Astrocyte of the spinal cord (primary cell): ENCODE measurements around the gene SAPCD2.

Experiments
- DNase-seq: peaks from one replicate; pipeline ENCODE4 v3.0.0; 2011; ENCODE audit warnings: low read depth, low spot score
- H3K4me3 ChIP-seq: 2 replicates; pipeline ENCODE4 v1.5.1; 2011; ENCODE audit warnings: low read depth, mild to moderate bottlenecking, low read length, moderate library complexity
- in situ Hi-C: cut with HindIII; loops from 2 replicates; pipeline ENCODE4 v1.10.0; 2017; ENCODE audit warnings: low sequenced_read_pairs
- TF ChIP-seq, protein P1 (sequence below): IDR thresholded peaks from 2 replicates; pipeline ENCODE4 v1.5.1; 2012; ENCODE audit warnings: low read depth, mild to moderate bottlenecking, low read length, inconsistent platforms

The SAPCD2 gene

DNA sequence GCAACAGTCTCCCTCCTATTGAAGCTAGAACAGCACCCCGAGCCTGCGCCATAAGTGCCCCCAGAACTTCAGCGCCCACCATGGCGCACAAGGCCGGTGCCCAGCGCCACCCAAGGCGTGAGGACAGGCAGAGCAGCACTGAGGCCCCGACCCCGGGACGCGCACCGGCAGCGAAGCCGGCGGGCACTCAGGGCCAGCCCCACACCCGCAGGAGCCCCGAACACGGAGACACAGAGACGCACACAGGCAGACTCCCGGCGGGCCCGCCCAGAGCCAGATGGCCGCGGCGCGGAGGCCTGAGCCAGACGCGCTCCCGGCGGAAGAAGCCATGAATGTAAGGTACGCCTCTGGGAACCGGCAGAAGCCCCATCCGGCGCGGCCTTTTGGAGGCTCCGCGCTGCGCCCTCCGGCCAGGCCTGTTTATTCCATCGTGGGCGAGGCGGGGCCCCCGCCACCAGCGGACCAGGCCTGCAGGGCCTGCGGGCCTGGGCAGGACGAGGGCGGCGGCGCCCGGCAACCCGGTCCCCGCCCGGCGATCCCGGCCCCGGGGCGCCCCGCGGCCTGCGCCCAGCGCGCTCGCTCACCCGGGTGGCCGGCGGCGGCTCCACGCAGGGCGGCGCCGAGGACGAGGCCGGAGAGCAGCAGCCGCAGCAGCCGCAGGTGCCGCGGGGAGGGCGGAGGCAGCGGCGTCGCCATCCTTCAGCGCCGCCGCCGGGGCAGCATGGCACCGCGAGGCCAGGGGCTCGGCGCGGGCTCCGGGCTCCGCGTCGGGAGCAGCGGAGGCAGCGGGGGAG, 24.9 kb downstream of the SAPCD2 start:
- in situ Hi-C loops, result loop anchor here (25.0 kb wide), 1 partner anchor 108 kb away; the partner anchor contains the start of genes C8G and FBXW5
- peak; percentile 38 for DNase-seq
- H3K4me3 ChIP-seq, result peak overlapping the region; percentile 47

DNA sequence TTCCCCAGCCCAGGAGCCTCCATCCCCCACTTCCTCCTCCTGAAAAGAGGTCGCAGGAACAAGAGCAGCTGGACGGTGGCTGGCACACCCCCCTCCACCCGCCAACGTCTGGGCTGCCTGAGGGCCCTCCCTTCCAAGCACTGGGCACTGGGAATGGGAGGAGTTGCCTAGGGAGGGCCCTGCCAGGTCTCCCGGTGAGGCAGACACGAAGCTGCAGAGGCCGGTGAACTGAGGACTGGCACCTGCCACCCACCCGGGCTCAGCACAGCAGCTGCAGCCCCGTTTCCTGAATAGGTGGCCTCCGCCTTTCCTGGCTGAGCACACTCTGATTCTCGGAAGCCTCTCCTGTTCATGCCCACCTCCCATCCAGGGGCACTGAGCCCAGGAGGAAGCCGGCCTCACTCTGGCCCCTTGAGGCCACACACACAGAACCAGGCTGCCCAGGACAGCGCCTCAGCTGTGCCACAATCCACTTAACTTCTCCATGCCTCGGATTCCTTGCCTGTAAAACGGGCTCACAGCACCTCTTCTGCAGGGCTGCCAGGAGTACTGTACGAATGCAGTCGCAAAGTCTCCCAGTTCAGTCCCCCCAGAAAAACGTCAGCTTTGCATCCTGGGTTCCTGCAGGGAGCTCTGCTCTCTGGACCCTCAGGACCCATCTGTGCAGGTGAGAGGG, 25.7 kb downstream of the SAPCD2 start:
- H3K4me3 ChIP-seq, result peak overlapping the region; percentile 45
- TF ChIP-seq, protein P1, sequence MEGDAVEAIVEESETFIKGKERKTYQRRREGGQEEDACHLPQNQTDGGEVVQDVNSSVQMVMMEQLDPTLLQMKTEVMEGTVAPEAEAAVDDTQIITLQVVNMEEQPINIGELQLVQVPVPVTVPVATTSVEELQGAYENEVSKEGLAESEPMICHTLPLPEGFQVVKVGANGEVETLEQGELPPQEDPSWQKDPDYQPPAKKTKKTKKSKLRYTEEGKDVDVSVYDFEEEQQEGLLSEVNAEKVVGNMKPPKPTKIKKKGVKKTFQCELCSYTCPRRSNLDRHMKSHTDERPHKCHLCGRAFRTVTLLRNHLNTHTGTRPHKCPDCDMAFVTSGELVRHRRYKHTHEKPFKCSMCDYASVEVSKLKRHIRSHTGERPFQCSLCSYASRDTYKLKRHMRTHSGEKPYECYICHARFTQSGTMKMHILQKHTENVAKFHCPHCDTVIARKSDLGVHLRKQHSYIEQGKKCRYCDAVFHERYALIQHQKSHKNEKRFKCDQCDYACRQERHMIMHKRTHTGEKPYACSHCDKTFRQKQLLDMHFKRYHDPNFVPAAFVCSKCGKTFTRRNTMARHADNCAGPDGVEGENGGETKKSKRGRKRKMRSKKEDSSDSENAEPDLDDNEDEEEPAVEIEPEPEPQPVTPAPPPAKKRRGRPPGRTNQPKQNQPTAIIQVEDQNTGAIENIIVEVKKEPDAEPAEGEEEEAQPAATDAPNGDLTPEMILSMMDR, result no peak
- DNase-seq, result no peak
- in situ Hi-C loops, result loop anchor here (25.0 kb wide), 1 partner anchor 107 kb away; the partner anchor contains the start of genes C8G and FBXW5

More for the DNA sequence above, 24.9 kb downstream of the SAPCD2 start:
- TF ChIP-seq, protein P1, result no peak

DNA sequence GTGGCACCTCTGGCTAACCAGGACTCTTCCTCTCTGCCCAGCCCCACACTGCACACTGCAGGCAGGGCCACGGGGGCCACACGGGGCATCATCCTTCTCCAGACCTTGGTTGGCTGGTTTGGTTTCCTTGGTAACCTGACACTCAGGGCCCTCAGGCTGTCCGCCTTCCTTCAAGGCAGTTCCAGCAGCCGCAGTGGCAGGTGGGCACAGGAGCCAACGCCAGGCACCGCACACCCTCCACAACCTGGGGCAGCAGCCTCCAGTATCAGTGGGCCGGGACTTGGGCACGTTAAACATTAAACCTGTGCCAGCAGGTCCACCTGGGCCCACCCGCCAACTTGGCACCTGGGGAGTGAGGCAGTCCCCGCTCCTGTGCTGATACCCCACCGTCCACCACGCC, 26.3 kb downstream of the SAPCD2 start:
- no peak overlapping the region for H3K4me3 ChIP-seq
- TF ChIP-seq, protein P1, result no peak
- DNase-seq, result no peak
- in situ Hi-C loops, result loop anchor here (25.0 kb wide), 1 partner anchor 107 kb away; the partner anchor contains the start of genes C8G and FBXW5

DNA sequence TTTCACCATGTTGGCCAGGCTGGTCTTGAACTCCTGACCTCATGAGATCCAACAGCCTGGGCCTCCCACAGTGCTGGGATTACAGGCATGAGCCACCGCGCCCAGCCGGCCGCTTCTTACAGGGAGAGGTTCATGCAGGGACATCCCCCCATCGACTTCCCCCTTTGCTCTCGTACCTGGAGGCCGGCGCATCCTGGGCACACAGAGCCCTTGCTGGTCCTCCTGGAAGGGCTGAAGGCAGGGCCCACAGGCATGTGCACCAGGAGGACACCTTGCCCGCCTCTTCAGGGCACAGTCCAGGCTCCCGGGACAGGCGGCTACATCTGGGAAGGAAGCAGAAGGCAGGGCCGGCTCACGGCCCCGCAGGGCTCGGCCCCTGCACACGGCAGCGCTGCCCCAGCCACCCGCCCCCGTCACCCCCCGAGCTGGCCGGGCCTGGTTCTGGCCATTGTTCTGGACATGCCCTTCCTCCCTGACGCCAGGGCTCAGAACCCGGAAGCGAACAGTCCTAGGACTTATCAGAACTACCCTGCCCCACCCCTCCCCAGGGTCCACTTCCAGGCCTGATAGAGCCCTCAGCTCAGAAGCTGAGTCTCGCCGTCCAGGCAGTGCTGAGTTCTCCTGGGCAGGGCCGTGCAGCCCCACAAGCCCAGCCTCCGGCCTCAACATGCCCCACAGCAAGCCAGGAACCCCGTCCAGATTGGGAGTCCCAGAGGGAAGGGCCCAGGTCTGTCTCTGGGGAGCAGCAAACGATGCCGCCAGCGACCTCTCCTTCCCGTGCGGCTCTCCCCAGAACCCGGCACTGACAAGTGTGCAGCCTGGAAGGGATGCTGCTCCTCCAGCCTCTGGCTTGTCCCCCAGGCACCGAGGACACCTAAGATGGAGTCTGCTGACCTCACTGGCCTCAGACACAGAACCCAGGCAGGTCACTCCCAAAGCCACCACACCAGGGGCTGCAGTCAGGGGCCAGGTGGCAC, 27.3 kb downstream of the SAPCD2 start:
- in situ Hi-C loops, result loop anchor here (25.0 kb wide), 1 partner anchor 106 kb away; the partner anchor contains the start of genes C8G and FBXW5
- TF ChIP-seq, protein P1, result no peak
- DNase-seq, result no peak
- no peak overlapping the region for H3K4me3 ChIP-seq

DNA sequence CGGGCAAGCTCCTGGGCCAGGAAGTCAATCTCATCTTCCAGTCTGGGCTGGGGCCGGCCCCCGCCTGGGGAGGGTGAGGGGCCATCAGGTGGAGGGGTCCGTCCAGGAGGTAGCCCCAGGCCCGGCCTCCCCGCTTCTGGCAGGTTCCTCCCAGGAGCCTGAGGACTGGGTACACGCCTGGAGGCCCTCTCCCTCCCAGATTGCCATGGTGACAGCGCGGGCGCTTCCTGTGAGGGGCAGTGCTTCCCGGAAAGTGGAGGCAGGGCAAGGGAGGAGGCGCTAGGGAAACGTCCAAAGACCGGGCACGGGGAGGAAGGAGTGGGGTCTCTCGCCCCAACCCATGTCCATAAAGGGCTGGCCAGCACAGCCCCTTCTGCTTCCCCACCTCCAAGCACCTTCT, 29.2 kb downstream of the SAPCD2 start:
- no peak overlapping the region for H3K4me3 ChIP-seq
- in situ Hi-C loops, result loop anchor here (25.0 kb wide), 1 partner anchor 104 kb away; the partner anchor contains the start of genes C8G and FBXW5
- TF ChIP-seq, protein P1, result no peak
- no peak for DNase-seq

DNA sequence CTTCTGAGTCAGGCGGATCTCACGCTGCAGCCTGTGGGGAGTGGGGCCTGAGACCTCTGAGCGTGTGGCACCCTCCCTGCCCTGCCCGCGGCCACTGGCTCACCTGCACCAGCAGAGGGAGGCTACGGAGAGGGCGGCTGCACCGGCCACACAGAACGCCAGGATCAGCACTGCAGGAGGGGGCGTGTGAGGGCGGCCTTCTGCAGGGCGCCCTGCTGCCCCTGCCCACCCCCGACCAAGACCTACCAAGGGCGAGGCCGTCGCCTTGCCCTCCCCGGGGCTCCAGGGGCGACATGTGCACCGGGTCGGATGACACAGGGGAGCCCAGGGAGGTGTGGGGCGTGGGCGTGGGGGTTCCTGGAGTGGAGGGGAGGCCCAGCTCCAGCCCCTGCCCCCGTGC, 29.8 kb downstream of the SAPCD2 start:
- TF ChIP-seq, protein P1, result no peak
- DNase-seq, result no peak
- in situ Hi-C loops, result loop anchor here (25.0 kb wide), 1 partner anchor 103 kb away; the partner anchor contains the start of genes C8G and FBXW5
- no peak overlapping the region for H3K4me3 ChIP-seq
